ENCODE results near the gene DNHD1.

DNA sequence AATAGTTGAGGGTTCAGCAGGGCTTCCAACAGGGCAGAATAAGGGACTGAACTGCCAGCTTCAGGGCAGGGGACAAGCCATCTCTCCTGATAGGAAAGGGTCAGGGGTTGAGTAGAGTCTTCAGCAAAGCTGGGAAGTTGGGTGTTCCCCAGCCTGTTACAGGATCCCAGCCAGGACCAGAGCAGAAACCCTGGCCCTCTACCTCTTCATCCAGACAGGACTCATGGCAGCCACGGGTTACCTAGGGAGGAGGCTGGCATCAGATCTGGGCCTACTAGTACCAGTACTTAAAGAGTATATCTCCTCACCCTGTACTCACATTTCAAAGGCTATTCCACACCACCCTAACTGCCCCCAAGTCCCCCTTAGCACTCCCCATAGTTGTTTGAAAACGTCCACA, 117.4 kb downstream of the DNHD1 start:
- TF ChIP-seq, protein P1, sequence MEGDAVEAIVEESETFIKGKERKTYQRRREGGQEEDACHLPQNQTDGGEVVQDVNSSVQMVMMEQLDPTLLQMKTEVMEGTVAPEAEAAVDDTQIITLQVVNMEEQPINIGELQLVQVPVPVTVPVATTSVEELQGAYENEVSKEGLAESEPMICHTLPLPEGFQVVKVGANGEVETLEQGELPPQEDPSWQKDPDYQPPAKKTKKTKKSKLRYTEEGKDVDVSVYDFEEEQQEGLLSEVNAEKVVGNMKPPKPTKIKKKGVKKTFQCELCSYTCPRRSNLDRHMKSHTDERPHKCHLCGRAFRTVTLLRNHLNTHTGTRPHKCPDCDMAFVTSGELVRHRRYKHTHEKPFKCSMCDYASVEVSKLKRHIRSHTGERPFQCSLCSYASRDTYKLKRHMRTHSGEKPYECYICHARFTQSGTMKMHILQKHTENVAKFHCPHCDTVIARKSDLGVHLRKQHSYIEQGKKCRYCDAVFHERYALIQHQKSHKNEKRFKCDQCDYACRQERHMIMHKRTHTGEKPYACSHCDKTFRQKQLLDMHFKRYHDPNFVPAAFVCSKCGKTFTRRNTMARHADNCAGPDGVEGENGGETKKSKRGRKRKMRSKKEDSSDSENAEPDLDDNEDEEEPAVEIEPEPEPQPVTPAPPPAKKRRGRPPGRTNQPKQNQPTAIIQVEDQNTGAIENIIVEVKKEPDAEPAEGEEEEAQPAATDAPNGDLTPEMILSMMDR (IDR thresholded peaks at IDR 0.05) = no peak
- no peak for TF ChIP-seq POLR2A (IDR thresholded peaks at IDR 0.05)

Data from stomach (tissue), 4 donors.